Mesenchymal stem cell (in vitro differentiated cells and primary cell): ENCODE results near the gene FAM32A. TPM values are rescaled to one million over a fixed set of nuclear protein-coding genes. Genes with fewer than 3 reads are reported as not detected.

Experiments
- DNase-seq: peaks from one replicate; pipeline ENCODE4 v3.0.0-alpha.2; 2013
- H2AFZ ChIP-seq: one replicate; pipeline ENCODE4 v1.6.1; 2013; ENCODE audit warnings: low read depth, mild to moderate bottlenecking, control low read depth, inconsistent platforms, low read length, moderate library complexity
- H2AK5ac ChIP-seq: 2 replicates; pipeline ENCODE4 v1.6.1; 2013; ENCODE audit warnings: low read length, moderate library complexity, mild to moderate bottlenecking, inconsistent platforms; ENCODE audit not compliant: severe bottlenecking
- H2BK120ac ChIP-seq: one replicate; pipeline ENCODE4 v1.6.1; 2013; ENCODE audit warnings: low read depth, mild to moderate bottlenecking, inconsistent platforms, low read length, moderate library complexity
- H2BK12ac ChIP-seq, 2 experiments: one replicate each; pipeline ENCODE4 v1.6.1; 2013; ENCODE audit warnings: inconsistent platforms in 2 of 2, low read length in 2 of 2, mild to moderate bottlenecking in 2 of 2, moderate library complexity in 2 of 2, control low read depth in 1 of 2
- H2BK15ac ChIP-seq: one replicate; pipeline ENCODE4 v1.6.1; 2013; ENCODE audit warnings: mild to moderate bottlenecking, low read depth, inconsistent platforms; ENCODE audit not compliant: poor library complexity, severe bottlenecking
- H2BK5ac ChIP-seq: 2 replicates; pipeline ENCODE4 v1.6.1; 2013; ENCODE audit warnings: low read depth, mild to moderate bottlenecking, low read length, control low read depth, inconsistent platforms; ENCODE audit not compliant: poor library complexity, severe bottlenecking
- H3K14ac ChIP-seq, 2 experiments: one replicate each; pipeline ENCODE4 v1.6.1; 2013; ENCODE audit warnings: inconsistent platforms in 2 of 2, low read length in 2 of 2, control low read depth in 1 of 2, mild to moderate bottlenecking in 1 of 2, moderate library complexity in 1 of 2
- H3K18ac ChIP-seq, 2 experiments: one replicate each; pipeline ENCODE4 v1.6.1; 2013; ENCODE audit warnings: inconsistent platforms in 2 of 2, low read length in 2 of 2, control low read depth in 1 of 2, low read depth in 1 of 2, mild to moderate bottlenecking in 1 of 2
- H3K23ac ChIP-seq, 2 experiments: one replicate each; pipeline ENCODE4 v1.6.1; 2013; ENCODE audit warnings: inconsistent platforms in 2 of 2, low read length in 2 of 2, mild to moderate bottlenecking in 2 of 2, moderate library complexity in 2 of 2, control low read depth in 1 of 2
- H3K27ac ChIP-seq: 2 replicates; pipeline ENCODE4 v1.5.1; 2013; ENCODE audit warnings: mild to moderate bottlenecking, moderate library complexity, low read length, control low read depth, inconsistent platforms; ENCODE audit not compliant: poor library complexity, severe bottlenecking
- H3K27me3 ChIP-seq, 2 experiments: 2 replicates each; pipeline versions ENCODE4 v1.6.1 to v1.7.0; 2013; ENCODE audit warnings: low read length in 2 of 2, mild to moderate bottlenecking in 2 of 2, moderate library complexity in 2 of 2, control low read depth in 1 of 2, inconsistent platforms in 1 of 2; ENCODE audit not compliant: control insufficient read depth in 1 of 2, insufficient read depth in 1 of 2
- H3K36me3 ChIP-seq, 2 experiments: 2 replicates each; pipeline versions ENCODE4 v1.6.1 to v1.7.0; 2013; ENCODE audit warnings: low read length in 2 of 2, control low read depth in 1 of 2, inconsistent platforms in 1 of 2, low read depth in 1 of 2, mild to moderate bottlenecking in 1 of 2; ENCODE audit not compliant: insufficient read depth in 2 of 2, control insufficient read depth in 1 of 2
- H3K4ac ChIP-seq, 2 experiments: one replicate each; pipeline ENCODE4 v1.6.1; 2013; ENCODE audit warnings: inconsistent platforms in 2 of 2, low read length in 2 of 2, mild to moderate bottlenecking in 2 of 2, moderate library complexity in 2 of 2, control low read depth in 1 of 2, low read depth in 1 of 2
- H3K4me1 ChIP-seq: 2 replicates; pipeline ENCODE4 v1.6.1; 2013; ENCODE audit warnings: low read depth, low read length, control low read depth; ENCODE audit not compliant: control insufficient read depth, insufficient read depth
- H3K4me2 ChIP-seq: 2 replicates; pipeline ENCODE4 v1.6.1; 2013; ENCODE audit warnings: low read length, mild to moderate bottlenecking, inconsistent platforms; ENCODE audit not compliant: poor library complexity, severe bottlenecking
- H3K4me3 ChIP-seq, 2 experiments: 2 replicates each; pipeline versions ENCODE4 v1.5.1 to v1.7.0; 2013; ENCODE audit warnings: low read length in 2 of 2, mild to moderate bottlenecking in 2 of 2, control low read depth in 1 of 2, low read depth in 1 of 2; ENCODE audit not compliant: insufficient read depth in 1 of 2
- H3K79me1 ChIP-seq: replicated peaks from 2 replicates; pipeline ENCODE4 v1.6.1; 2013; ENCODE audit warnings: mild to moderate bottlenecking, control low read depth, low read length, inconsistent platforms; ENCODE audit not compliant: poor library complexity, severe bottlenecking
- H3K9ac ChIP-seq: 2 replicates; pipeline ENCODE4 v1.7.0; 2013; ENCODE audit warnings: mild to moderate bottlenecking, low read length, moderate library complexity
- H3K9me3 ChIP-seq: 2 replicates; pipeline ENCODE4 v1.7.0; 2013; ENCODE audit warnings: mild to moderate bottlenecking, low read length; ENCODE audit not compliant: control insufficient read depth
- H4K8ac ChIP-seq: one replicate; pipeline ENCODE4 v1.6.1; 2013; ENCODE audit warnings: inconsistent platforms, mild to moderate bottlenecking, low read length, moderate library complexity
- H4K91ac ChIP-seq: one replicate; pipeline ENCODE4 v1.6.1; 2013; ENCODE audit warnings: mild to moderate bottlenecking, low read length, inconsistent platforms
- WGBS: methylation state at CpG from one replicate; pipeline ENCODE4 v1.1.7; 2013; ENCODE audit warnings: mixed read lengths; 5-methylcytosine and 5-hydroxymethylcytosine counted together
- small RNA-seq: library from polyadenylated mRNA; stranded (forward); fragments of <200 nt; extraction: miRNeasy Mini kit (QIAGEN cat#:217004); gene quantifications from one replicate; pipeline ENCODE3, GENCODE V24; 2013; ENCODE audit warnings: low read depth

The FAM32A gene

GRCh38 chr19:16234552-16235445 lies 49.6 kb downstream of the FAM32A start:
- no peak overlapping the region for H3K9ac ChIP-seq
- H4K91ac ChIP-seq: no peak overlapping the region
- H2BK12ac ChIP-seq: no peak overlapping the region
- peaks cover 17% of the 10 kb centered on the region for H3K79me1 ChIP-seq
- H3K18ac ChIP-seq: no peak overlapping the region
- H2BK120ac ChIP-seq: no peak overlapping the region
- H2BK15ac ChIP-seq: no peak overlapping the region
- H4K8ac ChIP-seq: no peak overlapping the region
- no peak overlapping the region for H3K23ac ChIP-seq
- H3K4me2 ChIP-seq: no peak overlapping the region
- peaks cover 61 to 74% of the 10 kb centered on the region in 2 experiments for H3K36me3 ChIP-seq
- no peak overlapping the region for H3K27ac ChIP-seq
- no peaks in the 10 kb centered on the region for H3K9me3 ChIP-seq
- no peaks in the 10 kb centered on the region for H3K4me1 ChIP-seq
- no peak overlapping the region for H3K14ac ChIP-seq
- no peak overlapping the region for H3K4me3 ChIP-seq
- H2AK5ac ChIP-seq: no peak overlapping the region
- H2BK5ac ChIP-seq: no peak overlapping the region
- DNase-seq: no peak
- 91% methylated on average over 33 of the region's 41 CpGs for WGBS
- H3K27me3 ChIP-seq: no peaks in the 10 kb centered on the region
- H3K4ac ChIP-seq: no peak overlapping the region
- no peak overlapping the region for H2AFZ ChIP-seq

DNA sequence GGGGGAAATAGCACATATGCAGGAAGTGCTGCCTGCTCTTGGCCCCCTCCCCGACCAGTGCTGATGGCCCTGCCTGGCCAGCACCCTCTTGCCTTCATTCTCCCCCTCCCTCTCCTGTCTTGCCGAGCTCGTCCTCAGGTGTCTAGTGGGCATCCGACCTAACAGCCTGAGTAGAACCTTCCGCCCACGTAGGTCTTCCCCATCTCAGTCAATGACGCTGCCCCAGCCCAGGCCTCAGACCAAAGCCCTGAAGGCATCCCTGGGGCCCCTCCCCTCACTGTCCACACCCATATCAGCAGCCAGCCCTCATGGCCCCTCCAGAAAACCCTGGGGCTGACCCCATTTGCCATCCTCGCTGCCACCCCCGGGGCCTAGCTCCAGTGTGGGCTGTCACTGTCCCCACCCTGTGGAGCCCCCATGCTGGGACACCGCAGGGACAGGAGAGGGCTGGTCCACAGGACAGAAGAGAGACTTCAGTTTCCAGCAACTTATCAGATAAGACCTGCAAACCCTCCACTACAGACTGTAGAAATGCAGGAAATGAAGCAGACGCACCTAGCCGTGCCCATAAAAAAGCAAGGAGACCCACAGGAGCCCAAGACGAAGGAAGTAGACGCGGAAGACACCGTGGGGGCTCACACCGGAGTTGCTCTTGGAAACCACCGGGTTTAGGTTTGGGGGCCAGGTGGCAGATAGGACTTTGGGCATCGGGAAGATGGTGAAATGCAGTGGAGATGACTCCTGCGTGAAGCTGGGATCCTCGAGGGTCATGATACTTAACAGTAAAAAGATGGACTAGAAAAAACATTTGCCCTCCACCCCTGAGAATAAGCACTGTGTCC lies 50.8 kb downstream of the FAM32A start:
- peak overlapping the region in 1 of 2 experiments; percentile 32 for H2BK12ac ChIP-seq
- H2BK5ac ChIP-seq: no peak overlapping the region
- no peak overlapping the region for H2AFZ ChIP-seq
- H3K18ac ChIP-seq: no peak overlapping the region
- no peak overlapping the region for H4K8ac ChIP-seq
- no peaks in the 10 kb centered on the region for H3K9me3 ChIP-seq
- no peak overlapping the region for H2AK5ac ChIP-seq
- H3K27me3 ChIP-seq: no peaks in the 10 kb centered on the region
- H3K4me3 ChIP-seq: no peak overlapping the region
- no peak for DNase-seq
- H3K14ac ChIP-seq: no peak overlapping the region
- H4K91ac ChIP-seq: no peak overlapping the region
- H3K27ac ChIP-seq: no peak overlapping the region
- peaks cover 55 to 64% of the 10 kb centered on the region in 2 experiments for H3K36me3 ChIP-seq
- no peak overlapping the region for H3K23ac ChIP-seq
- no peak overlapping the region for H3K4ac ChIP-seq
- H3K4me1 ChIP-seq: no peaks in the 10 kb centered on the region
- no peak overlapping the region for H3K9ac ChIP-seq
- H2BK15ac ChIP-seq: no peak overlapping the region
- peaks cover 17% of the 10 kb centered on the region for H3K79me1 ChIP-seq
- H3K4me2 ChIP-seq: no peak overlapping the region
- WGBS: 90% methylated on average over 21 of the region's 21 CpGs
- H2BK120ac ChIP-seq: no peak overlapping the region

Small RNAs within 50 kb of the gene (small RNA-seq; reads per million reads assigned to genes)
- gene RF00017: not detected
